Measurements from ENCODE around the gene C1orf226.
"Not testable (repeated sequence)": the region's sequence is repeated elsewhere in the genome, so short reads cannot be mapped to it uniquely, and the experiment has no call there.

The C1orf226 gene

DNA sequence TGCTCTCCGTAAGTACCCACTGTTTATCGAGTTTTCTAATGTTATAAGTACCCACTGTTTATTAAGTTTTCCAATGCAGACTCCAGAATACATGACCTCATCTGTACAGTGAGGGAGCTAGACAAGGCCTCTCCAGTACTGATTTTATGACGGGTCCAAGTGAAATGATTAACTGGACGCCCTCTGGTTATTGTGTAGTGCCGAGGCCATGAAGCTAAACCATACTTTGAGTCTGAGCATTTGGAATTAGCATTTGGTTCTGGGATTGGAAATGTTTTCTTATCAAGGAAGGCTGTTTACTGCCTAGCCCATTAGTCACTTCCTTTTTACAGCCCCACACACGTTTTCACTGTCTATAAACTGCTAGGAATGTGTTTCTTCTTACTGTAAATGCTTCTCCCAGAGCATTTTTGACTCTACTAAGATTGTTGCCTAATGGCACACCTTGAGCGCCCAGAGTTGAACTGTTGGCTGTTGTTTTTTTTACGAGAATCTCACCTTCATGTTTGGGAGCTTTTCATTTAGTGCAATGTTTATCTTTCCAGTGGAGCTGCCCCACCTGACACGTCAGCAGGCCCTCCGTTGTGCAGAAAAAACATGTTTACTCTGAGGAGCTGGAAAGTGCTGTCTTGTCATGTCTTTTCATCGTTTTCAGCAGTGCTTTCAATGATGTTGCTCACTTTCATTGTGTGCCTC, 31.7 kb upstream of the C1orf226 start:
- peak; percentile 85 for ATAC-seq
- TF ChIP-seq, protein P1, sequence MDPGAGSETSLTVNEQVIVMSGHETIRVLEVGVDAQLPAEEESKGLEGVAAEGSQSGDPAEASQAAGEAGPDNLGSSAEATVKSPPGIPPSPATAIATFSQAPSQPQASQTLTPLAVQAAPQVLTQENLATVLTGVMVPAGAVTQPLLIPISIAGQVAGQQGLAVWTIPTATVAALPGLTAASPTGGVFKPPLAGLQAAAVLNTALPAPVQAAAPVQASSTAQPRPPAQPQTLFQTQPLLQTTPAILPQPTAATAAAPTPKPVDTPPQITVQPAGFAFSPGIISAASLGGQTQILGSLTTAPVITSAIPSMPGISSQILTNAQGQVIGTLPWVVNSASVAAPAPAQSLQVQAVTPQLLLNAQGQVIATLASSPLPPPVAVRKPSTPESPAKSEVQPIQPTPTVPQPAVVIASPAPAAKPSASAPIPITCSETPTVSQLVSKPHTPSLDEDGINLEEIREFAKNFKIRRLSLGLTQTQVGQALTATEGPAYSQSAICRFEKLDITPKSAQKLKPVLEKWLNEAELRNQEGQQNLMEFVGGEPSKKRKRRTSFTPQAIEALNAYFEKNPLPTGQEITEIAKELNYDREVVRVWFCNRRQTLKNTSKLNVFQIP (CRISPR knock-in tag; IDR thresholded peaks at IDR 0.05; ENCODE audit: borderline replicate concordance, low read depth) = no peak
- TF ChIP-seq ZNF565 (CRISPR knock-in tag; conservative IDR thresholded peaks at IDR 0.05; ENCODE audit: low read depth) (no peak), ESRRG (CRISPR knock-in tag; IDR thresholded peaks at IDR 0.05) (no peak), ZNF70 (CRISPR knock-in tag; IDR thresholded peaks at IDR 0.05) (no peak), ISL1 (CRISPR knock-in tag; IDR thresholded peaks at IDR 0.05) (no peak), ZC3H10 (CRISPR knock-in tag; IDR thresholded peaks at IDR 0.05) (no peak), SNAI2 (CRISPR knock-in tag; IDR thresholded peaks at IDR 0.05) (no peak), ZFP3 (CRISPR knock-in tag; IDR thresholded peaks at IDR 0.05) (no peak), CSDC2 (CRISPR knock-in tag; IDR thresholded peaks at IDR 0.05) (no peak), GLIS3 (CRISPR knock-in tag; IDR thresholded peaks at IDR 0.05) (no peak), ZFP30 (CRISPR knock-in tag; IDR thresholded peaks at IDR 0.05) (no peak), ZNF8 (CRISPR knock-in tag; IDR thresholded peaks at IDR 0.05) (no peak), PPARA (CRISPR knock-in tag; IDR thresholded peaks at IDR 0.05; ENCODE audit: borderline replicate concordance) (no peak), TCF4 (CRISPR knock-in tag; IDR thresholded peaks at IDR 0.05; ENCODE audit: borderline replicate concordance) (no peak)
- TF ChIP-seq, protein P2, sequence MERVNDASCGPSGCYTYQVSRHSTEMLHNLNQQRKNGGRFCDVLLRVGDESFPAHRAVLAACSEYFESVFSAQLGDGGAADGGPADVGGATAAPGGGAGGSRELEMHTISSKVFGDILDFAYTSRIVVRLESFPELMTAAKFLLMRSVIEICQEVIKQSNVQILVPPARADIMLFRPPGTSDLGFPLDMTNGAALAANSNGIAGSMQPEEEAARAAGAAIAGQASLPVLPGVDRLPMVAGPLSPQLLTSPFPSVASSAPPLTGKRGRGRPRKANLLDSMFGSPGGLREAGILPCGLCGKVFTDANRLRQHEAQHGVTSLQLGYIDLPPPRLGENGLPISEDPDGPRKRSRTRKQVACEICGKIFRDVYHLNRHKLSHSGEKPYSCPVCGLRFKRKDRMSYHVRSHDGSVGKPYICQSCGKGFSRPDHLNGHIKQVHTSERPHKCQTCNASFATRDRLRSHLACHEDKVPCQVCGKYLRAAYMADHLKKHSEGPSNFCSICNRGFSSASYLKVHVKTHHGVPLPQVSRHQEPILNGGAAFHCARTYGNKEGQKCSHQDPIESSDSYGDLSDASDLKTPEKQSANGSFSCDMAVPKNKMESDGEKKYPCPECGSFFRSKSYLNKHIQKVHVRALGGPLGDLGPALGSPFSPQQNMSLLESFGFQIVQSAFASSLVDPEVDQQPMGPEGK (CRISPR knock-in tag; IDR thresholded peaks at IDR 0.05; ENCODE audit: borderline replicate concordance) = no peak
- TF ChIP-seq, protein P3, sequence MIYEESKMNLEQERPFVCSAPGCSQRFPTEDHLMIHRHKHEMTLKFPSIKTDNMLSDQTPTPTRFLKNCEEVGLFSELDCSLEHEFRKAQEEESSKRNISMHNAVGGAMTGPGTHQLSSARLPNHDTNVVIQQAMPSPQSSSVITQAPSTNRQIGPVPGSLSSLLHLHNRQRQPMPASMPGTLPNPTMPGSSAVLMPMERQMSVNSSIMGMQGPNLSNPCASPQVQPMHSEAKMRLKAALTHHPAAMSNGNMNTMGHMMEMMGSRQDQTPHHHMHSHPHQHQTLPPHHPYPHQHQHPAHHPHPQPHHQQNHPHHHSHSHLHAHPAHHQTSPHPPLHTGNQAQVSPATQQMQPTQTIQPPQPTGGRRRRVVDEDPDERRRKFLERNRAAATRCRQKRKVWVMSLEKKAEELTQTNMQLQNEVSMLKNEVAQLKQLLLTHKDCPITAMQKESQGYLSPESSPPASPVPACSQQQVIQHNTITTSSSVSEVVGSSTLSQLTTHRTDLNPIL (CRISPR knock-in tag; IDR thresholded peaks at IDR 0.05; ENCODE audit: low read depth) = no peak
- TF ChIP-seq, protein P4, sequence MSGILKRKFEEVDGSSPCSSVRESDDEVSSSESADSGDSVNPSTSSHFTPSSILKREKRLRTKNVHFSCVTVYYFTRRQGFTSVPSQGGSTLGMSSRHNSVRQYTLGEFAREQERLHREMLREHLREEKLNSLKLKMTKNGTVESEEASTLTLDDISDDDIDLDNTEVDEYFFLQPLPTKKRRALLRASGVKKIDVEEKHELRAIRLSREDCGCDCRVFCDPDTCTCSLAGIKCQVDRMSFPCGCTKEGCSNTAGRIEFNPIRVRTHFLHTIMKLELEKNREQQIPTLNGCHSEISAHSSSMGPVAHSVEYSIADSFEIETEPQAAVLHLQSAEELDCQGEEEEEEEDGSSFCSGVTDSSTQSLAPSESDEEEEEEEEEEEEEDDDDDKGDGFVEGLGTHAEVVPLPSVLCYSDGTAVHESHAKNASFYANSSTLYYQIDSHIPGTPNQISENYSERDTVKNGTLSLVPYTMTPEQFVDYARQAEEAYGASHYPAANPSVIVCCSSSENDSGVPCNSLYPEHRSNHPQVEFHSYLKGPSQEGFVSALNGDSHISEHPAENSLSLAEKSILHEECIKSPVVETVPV (CRISPR knock-in tag; IDR thresholded peaks at IDR 0.05) = no peak

DNA sequence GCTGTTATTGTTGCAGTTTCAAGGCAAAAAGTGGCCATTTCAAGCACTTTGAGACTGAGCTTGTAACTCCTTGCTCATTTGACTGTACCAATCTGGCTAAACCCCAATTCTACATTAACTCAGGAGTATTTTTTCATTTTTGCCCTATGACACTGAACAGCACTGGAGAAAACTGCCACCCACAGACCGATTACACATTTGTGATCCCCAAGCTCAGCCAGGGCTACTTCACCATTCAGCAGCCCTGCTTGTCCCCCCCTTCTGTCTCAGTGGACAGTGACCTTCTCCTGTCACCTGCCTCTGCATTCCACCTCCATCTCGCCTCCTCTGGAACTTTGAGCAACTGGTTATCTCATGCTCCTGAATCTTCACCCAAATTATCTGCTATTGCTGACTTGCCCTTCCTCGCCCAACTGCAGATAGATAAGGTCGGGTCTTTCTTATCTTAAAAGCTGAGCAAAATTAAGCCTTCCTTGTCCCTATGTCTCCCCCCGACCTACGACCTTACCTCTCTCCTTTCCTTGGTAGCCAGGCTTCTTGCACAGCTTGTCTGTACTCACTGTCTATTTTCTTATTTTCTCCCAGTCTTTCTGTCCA, 30.2 kb upstream of the C1orf226 start:
- no peak for ATAC-seq

DNA sequence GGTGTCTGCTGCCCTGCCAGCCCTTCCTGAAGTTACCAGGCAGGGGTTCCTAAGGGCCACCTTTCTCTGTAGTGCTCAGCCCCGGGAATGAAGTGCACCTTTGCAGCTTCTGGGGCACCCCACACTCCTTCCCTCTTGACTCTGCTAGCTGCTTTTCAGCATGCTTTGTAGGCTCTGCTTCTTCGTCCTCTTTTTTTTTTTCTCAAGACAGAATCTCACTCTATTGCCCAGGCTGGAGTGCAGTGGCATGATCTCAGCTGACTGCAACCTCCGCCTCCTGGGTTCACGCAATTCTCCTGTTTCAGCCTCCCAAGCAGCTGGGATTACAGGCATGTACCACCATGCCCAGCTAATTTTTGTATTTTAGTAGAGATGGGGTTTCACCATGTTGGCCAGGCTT, 29.7 kb upstream of the C1orf226 start:
- not testable (repeated sequence) for ATAC-seq

More for the DNA sequence above, 30.2 kb upstream of the C1orf226 start:
- TF ChIP-seq TCF4 (CRISPR knock-in tag; IDR thresholded peaks at IDR 0.05; ENCODE audit: borderline replicate concordance) = no peak
- no peak for TF ChIP-seq ZNF70 (CRISPR knock-in tag; IDR thresholded peaks at IDR 0.05)
- TF ChIP-seq, protein P3 (CRISPR knock-in tag; IDR thresholded peaks at IDR 0.05; ENCODE audit: low read depth) = no peak
- TF ChIP-seq ARNTL (CRISPR knock-in tag; IDR thresholded peaks at IDR 0.05; ENCODE audit: borderline replicate concordance, low read depth) = no peak
- TF ChIP-seq, protein P1 (CRISPR knock-in tag; IDR thresholded peaks at IDR 0.05; ENCODE audit: borderline replicate concordance, low read depth) = no peak
- TF ChIP-seq ZNF8 (CRISPR knock-in tag; IDR thresholded peaks at IDR 0.05) = no peak
- TF ChIP-seq ISL1 (CRISPR knock-in tag; IDR thresholded peaks at IDR 0.05) = no peak
- TF ChIP-seq ZFP3 (CRISPR knock-in tag; IDR thresholded peaks at IDR 0.05) = no peak
- TF ChIP-seq ZNF565 (CRISPR knock-in tag; conservative IDR thresholded peaks at IDR 0.05; ENCODE audit: low read depth) = no peak

Measured in SK-N-SH treated with all-trans-retinoic acid at 6 μM for 48 hours (cell line).